Ascending aorta (tissue), 2 donors: ENCODE data around the gene TMEM52. TPM values are rescaled to one million over a fixed set of nuclear protein-coding genes. Genes with fewer than 3 reads are reported as not detected.

Experiments used
- DNase-seq, 2 donors: peaks; one replicate each; pipeline ENCODE4 v3.0.0-alpha.2; 2019; ENCODE audit warnings: low spot score in 2 of 2
- H3K27ac ChIP-seq, 2 donors: fragments of 200-600 bp; sonication (generic); one replicate each; pipeline ENCODE4 v1.5.1; 2016 to 2017; ENCODE audit warnings: mild to moderate bottlenecking in 1 of 2
- H3K27me3 ChIP-seq: fragments of 200-600 bp; sonication (generic); one replicate; pipeline ENCODE4 v1.5.1; 2017
- H3K36me3 ChIP-seq, 2 donors: fragments of 200-600 bp; sonication (generic); one replicate each; pipeline ENCODE4 v1.5.1; 2016
- H3K4me1 ChIP-seq, 2 donors: fragments of 200-600 bp; sonication (generic); one replicate each; pipeline ENCODE4 v1.5.1; 2016 to 2017; ENCODE audit warnings: mild to moderate bottlenecking in 1 of 2
- H3K4me3 ChIP-seq, 2 donors: fragments of 200-600 bp; sonication (generic); one replicate each; pipeline ENCODE4 v1.5.1; 2016 to 2017; ENCODE audit warnings: mild to moderate bottlenecking in 1 of 2
- H3K9me3 ChIP-seq, 2 donors: fragments of 200-600 bp; sonication (generic); one replicate each; pipeline ENCODE4 v1.5.1; 2016
- intact Hi-C: fragments of 100-400 bp; cut with DNase I; formaldehyde crosslinking; loops from one replicate; pipeline ENCODE4 v1.15.1; 2023
- total RNA-seq: library from RNA; depleted of rRNA; stranded (reverse); fragments of >200 nt; gene quantifications from one replicate; pipeline ENCODE4 v1.1.0, GENCODE V29; 2016
- TF ChIP-seq, protein P1 (sequence below), 3 experiments: fragments of 200-600 bp in 2 of 3; fragments of 450-650 bp in 1 of 3; sonication (generic) in 2 of 3; IDR thresholded peaks; one replicate each; pipeline ENCODE4 v1.5.1; 2016 to 2019; ENCODE audit warnings: antibody characterized with exemption in 3 of 3, mild to moderate bottlenecking in 1 of 3, moderate library complexity in 1 of 3

The TMEM52 gene
- total RNA-seq, 1 donor from 2014 or later: not detected

DNA sequence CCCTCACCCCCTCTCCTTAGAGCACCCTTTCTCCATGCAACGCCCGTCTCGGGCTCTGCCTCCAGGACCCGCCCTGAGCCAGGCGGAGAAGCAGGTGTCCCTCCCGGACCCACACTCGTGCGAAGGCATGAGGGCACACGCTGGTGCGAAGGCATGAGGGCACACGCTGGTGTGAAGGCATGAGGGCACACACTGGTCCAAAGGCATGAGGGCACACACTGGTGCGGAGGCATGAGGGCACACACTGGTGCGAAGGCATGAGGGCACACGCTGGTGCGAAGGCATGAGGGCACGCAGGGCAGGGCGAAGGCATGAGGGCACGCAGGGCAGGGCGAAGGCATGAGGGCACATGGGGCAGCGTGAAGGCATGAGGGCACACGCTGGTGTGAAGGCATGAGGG, 5.8 kb upstream of the TMEM52 start:
- H3K27ac ChIP-seq: no peak overlapping the region
- intact Hi-C loops: no loop called here
- TF ChIP-seq, protein P1, sequence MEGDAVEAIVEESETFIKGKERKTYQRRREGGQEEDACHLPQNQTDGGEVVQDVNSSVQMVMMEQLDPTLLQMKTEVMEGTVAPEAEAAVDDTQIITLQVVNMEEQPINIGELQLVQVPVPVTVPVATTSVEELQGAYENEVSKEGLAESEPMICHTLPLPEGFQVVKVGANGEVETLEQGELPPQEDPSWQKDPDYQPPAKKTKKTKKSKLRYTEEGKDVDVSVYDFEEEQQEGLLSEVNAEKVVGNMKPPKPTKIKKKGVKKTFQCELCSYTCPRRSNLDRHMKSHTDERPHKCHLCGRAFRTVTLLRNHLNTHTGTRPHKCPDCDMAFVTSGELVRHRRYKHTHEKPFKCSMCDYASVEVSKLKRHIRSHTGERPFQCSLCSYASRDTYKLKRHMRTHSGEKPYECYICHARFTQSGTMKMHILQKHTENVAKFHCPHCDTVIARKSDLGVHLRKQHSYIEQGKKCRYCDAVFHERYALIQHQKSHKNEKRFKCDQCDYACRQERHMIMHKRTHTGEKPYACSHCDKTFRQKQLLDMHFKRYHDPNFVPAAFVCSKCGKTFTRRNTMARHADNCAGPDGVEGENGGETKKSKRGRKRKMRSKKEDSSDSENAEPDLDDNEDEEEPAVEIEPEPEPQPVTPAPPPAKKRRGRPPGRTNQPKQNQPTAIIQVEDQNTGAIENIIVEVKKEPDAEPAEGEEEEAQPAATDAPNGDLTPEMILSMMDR (IDR thresholded peaks at IDR 0.05): no peak
- H3K36me3 ChIP-seq: no peaks in the 10 kb centered on the region
- no peaks in the 10 kb centered on the region for H3K9me3 ChIP-seq
- no peak overlapping the region for H3K4me3 ChIP-seq
- no peaks in the 10 kb centered on the region for H3K27me3 ChIP-seq
- no peaks in the 10 kb centered on the region for H3K4me1 ChIP-seq
- DNase-seq: no peak

DNA sequence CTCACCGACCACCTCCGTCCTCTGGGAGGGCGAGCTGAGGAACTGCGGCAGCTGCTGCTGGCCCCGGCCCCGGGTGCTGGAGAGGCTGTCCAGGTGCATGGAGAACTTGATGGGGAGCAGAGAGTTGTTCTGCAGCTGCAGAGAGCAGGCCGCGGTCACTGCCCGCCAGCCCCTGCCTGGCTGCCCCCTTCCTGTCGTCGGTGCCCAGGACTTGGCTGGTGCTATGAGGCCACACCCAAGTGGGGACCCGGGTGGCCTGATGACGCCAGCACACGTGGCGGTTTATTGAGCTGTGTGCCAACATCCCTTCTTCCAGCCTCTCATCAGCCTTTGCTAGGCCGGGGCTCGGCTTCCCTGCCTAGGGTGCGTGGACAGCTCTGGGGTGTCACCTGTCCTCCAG, 5.3 kb upstream of the TMEM52 start:
- intact Hi-C loops: no loop called here
- H3K27ac ChIP-seq: no peak overlapping the region
- TF ChIP-seq, protein P1 (IDR thresholded peaks at IDR 0.05): no peak

DNA sequence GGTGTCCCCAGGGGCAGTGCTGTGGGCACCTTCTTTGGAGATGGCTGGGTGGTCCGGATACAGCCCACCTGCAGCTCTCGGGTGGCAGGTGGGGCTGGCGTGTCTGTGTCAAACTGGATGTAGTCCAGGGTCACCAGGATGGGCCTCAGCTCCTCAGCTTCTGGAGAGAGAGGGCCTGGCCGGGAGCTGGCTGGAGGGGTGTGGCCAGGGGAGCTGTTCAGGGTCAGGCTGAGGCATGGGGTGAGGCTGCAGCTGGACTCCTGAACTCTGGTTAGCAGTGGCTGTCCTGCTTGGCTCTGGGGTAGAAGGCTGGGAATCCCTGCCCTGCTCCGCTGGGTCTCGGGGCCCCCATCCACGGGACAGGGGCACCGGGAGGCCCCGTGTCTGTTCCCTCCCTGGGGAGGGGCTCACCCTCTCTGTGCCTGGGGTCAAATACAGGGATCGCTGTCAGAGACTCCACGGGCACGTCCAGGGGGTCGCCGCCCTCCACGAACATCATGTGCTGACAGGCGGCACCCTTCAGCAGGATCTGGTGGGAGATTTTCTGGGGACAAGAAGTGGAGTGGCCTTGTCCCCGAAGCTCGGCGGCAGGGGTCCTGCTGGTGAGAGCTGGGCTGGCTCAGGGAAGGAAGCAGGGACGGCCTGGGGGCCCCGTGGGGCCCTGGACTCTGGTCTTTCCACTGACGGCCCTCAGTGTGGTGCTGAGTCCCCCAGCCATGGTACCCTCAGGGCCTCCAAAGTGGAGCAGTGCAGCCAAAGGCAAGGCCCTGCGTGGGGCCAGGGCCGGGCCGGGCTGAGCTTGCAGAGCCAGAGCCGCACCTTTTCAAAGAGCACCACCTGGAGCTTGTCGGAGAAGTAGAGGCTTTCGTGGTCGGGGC, 4.1 kb upstream of the TMEM52 start:
- intact Hi-C loops: no loop called here
- H3K4me3 ChIP-seq: no peak overlapping the region
- H3K9me3 ChIP-seq: no peaks in the 10 kb centered on the region
- DNase-seq: no peak
- peaks cover 7% of the 10 kb centered on the region in 2 donors for H3K4me1 ChIP-seq
- TF ChIP-seq, protein P1 (IDR thresholded peaks at IDR 0.05): no peak
- H3K27me3 ChIP-seq: no peaks in the 10 kb centered on the region
- no peak overlapping the region for H3K27ac ChIP-seq
- no peaks in the 10 kb centered on the region for H3K36me3 ChIP-seq

More for the DNA sequence above, 5.3 kb upstream of the TMEM52 start:
- Histone ChIP-seq H3K36me3 (no peaks in the 10 kb centered on the region), H3K9me3 (no peaks in the 10 kb centered on the region), H3K4me1 (no peaks in the 10 kb centered on the region), H3K27me3 (no peaks in the 10 kb centered on the region), H3K4me3 (no peak overlapping the region)
- DNase-seq: no peak

DNA sequence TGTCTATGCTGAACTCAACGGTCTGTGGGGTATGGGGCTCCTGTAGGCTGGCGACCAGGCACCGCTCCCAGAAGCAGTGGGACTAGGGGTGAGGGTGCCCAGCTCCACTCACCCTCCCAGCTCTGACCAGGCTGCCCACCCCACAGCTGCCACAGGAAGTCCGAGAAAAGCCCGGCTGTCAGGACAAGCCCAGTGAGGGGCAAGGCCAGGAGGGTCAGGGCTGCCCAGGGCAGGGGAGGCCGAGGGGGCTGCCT, 3.5 kb upstream of the TMEM52 start:
- Histone ChIP-seq H3K27me3 (no peaks in the 10 kb centered on the region), H3K4me3 (no peak overlapping the region), H3K36me3 (no peaks in the 10 kb centered on the region), H3K9me3 (no peaks in the 10 kb centered on the region), H3K4me1 (peaks cover 7% of the 10 kb centered on the region in 2 donors), H3K27ac (no peak overlapping the region)
- intact Hi-C loops: no loop called here
- TF ChIP-seq, protein P1 (IDR thresholded peaks at IDR 0.05): no peak
- no peak for DNase-seq

DNA sequence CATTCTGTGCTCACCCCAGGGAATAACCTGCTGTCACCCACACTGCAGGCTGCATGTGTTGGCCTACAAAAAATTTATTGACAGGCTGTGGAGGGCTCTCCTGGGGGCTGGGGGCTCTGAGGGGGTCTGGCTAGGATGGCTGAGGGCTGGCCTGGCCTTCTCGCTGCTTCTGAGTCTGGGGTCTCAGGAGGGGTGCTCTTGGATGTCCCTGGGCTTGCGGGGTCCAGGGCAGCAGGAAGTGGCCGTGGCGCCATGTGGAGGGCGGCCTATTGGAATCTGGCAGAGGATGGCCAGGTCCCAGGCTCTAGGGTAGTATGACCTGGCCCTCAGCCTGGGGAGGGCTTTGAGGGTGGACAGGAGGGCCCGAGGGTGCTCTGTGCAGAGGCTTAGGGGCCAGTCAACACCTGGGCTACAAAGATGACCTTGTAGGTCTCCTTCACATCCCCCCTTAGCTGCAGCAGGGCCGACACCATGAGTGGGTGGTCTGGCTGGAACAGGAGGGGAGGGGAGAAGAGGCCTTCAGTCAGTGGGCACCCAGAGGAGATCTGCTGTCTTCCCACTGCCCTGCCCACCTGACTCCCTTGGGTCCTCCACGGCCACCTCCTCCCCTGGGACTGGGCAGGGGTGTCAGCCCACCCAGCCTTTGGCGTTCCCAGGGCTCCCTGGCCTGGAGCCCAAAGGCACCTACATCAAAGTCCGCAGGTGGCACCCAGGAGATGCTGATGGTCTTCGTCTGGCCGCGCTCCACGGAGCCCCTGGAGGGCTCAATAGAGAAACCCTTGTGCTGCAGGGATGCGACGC, 3.0 kb upstream of the TMEM52 start:
- Histone ChIP-seq H3K4me1 (peaks cover 7% of the 10 kb centered on the region in 2 donors), H3K36me3 (no peaks in the 10 kb centered on the region), H3K27me3 (no peaks in the 10 kb centered on the region), H3K4me3 (no peak overlapping the region), H3K9me3 (no peaks in the 10 kb centered on the region), H3K27ac (no peak overlapping the region)
- TF ChIP-seq, protein P1 (IDR thresholded peaks at IDR 0.05): no peak
- intact Hi-C loops: no loop called here
- DNase-seq: no peak
